Stimulated activated CD8-positive, alpha-beta memory T cell treated with anti-CD3 and anti-CD28 coated beads, Interleukin-15, amount 100 ng/mL, for 4 hours (primary cell): Measurements from ENCODE around the gene ASAP3.
"Not testable (repeated sequence)": the region's sequence is repeated elsewhere in the genome, so short reads cannot be mapped to it uniquely, and the experiment has no call there.

Experiments
- DNase-seq, 2 donors: peaks; one replicate each; pipeline ENCODE4 v3.0.0-alpha.2; 2020; ENCODE audit warnings: low read depth in 2 of 2

ASAP3 gene

DNA sequence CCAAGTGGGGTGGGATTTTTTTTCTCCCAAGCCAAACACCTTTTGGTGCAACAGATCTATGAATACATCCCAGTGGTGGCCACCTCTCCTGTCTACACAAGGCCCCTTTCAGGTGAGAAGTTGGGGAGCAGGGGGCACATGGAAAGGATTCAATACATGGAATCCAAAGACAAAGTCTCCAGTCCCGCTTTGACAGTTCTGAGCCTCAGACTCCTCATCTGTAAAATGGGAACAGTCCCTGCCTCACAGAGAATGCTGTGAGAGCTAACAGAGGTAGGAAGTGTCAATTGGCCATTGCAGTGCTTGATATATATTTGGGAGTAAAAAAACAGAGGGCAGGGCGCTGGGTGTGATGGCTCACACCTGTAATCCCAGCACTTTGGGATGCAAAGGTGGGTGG lies 87.6 kb downstream of the ASAP3 start:
- DNase-seq, result no peak

DNA sequence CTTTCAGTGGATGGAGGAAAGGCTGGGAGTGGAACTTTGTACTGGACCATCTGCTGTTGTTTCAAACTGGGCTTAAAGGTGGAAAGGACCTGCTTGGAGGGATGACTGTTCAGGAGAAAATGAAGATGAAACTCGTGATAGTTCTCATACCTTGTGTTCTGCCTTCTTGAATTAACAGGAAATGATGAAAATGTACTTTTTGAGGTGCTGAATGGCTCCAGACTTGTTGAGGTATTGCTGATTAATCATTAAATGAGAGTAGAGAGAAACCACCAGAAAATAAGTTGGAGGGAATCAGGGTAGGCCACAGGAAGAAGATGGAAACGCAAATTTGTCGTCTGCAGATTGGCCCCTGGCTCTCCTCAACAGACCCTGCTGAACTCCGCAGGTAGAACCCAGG lies 88.1 kb downstream of the ASAP3 start:
- DNase-seq, result no peak

DNA sequence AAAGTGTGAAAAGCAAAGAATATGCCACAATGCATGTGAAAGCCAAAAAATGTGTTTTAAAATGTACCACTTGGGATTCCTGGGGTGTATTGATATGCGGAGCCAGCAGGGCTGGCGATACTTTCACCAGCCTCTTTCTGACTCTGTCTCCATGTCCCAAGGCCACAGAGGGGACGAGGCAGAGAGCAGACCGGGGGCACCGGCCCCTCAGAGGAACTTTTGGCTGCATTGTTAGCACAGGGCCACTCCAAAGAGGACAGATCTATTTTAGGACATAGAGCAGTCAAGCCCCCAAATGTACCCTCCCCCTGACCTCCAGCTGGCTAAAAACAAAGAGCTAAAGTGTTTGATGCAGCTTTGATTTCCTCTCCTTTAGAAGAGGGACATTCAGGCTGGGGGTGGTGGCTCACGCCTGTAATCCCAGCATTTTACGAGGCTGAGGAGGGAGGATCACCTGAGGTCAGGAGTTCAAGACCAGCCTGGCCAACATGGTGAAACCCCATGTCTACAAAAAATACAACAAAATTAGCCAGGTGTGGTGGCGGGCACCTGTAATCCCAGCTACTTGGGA lies 88.7 kb downstream of the ASAP3 start:
- DNase-seq, result no peak

DNA sequence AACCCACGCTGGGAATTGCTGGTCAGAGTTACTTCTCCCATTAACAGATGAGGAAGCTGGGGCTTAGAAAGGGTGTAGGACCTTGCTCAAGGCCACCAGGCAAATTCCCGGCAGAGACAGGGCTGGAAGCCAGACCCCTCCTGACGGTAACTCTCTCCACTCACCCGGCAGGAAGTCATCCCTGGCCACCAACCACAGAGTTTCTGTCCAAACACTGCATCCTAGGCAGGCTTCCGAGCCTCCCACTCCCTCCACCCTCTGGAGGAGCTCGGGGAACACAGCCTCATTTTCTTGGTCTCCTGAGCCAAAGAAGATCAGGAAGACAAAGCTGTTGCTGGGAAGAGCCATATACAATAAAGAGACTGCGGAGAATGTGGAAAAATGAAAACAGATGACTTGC lies 89.3 kb downstream of the ASAP3 start:
- DNase-seq, result no peak

DNA sequence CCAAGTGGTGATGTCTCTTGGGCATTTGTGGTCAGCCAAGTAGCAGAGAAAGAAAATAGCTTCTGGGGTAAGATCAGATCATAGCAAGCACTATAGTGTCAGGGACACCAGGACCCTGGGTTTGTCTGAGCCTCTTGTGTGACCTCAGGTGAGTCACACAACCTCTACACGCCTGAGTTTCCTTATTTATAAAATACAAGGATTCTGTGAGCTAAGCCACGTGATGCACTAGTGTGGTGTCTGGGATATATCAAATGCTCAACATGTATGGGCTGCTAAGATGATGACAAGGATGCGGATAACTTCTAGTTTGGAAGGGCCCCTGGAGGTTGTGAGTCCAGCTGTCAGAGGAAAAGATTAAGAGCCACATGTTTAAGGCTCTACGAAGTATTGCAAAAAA lies 89.8 kb downstream of the ASAP3 start:
- no peak for DNase-seq

DNA sequence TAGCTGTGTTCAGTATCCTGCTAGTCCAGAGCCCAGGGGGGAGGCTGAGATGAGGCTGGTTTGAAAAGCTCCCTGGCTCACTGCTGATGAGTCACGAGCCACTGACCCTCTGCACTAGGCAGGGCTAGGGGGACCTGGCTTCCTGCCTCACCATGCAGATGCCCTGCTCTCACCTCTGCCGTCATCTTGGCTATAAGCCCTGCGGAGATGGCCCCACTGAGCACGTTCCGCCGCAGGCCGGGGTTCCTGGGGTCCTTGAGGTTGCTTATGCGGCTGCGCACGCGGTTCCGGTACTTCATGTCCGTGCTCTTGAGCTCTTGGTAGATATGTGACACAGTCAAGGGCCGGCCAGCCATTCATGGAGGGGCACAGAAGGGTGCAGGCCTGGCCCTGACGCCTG lies 90.3 kb downstream of the ASAP3 start:
- no peak for DNase-seq

DNA sequence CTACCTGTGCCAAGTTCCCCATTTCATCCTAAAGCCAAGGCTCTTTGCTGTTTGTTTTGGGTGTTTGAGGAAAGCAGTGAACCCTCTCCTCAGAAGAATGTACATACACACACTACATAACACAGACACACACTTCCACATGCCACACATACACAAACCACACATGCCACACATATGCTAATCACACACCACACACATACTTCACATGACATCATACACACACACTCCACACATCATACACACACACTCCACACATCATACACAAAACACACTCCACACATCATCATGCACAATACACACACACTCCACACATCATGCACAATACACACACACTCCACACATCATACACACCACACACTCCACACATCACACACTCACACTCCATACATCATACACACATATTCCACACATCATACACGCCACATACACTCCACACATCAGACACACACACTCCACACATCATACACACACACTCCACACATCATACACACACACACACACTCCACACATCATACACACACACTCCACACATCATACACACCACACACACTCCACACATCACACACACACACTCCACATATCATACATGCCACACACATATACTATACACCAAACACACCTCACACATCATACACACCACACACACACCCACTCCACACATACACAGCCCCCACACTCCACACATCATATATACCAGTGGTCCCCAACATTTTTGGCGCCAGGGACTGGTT lies 91.7 kb downstream of the ASAP3 start:
- no peak for DNase-seq

DNA sequence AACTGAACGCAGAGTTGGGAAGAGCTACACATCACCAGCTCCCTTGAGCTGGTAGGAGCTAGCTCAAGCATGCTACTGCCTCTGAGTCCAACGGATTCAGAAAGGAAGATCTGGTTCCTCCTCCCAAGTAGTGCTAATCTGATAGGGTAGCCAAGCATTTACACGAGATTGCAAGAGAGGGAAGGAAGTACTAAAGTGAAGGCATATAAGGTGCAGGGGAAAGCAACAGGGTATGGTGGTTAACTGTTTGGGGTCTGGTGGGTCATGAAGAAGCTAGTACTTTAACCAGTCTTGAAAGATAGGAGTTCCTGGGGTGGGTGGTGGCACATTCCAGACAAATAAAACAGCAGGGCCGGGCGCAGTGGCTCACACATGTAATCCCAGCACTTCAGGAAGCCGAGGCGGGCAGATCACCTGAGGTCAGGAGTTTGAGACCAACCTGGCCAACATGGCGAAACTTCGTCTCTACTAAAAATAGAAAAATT lies 94.1 kb downstream of the ASAP3 start:
- DNase-seq, result no peak

DNA sequence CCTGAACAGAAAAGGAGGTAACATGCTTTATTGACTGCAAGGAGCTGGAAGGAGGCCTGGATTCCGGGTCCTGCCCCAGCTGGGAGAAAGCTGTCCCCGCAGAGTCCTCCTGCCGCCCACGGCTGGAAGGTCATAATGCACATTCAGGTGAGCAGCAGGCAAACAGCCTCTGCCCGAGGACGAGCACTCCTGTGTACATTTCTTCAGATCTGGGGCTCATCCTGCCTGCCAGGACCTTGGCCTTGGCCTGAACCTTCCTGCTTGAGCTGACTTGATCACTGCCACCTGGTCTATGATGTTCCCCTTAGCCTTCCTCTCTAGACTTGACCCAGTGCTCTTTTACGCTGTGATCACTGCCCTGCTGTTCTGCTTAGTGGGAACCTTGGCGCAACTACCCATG lies 96.5 kb downstream of the ASAP3 start:
- DNase-seq, result no peak

DNA sequence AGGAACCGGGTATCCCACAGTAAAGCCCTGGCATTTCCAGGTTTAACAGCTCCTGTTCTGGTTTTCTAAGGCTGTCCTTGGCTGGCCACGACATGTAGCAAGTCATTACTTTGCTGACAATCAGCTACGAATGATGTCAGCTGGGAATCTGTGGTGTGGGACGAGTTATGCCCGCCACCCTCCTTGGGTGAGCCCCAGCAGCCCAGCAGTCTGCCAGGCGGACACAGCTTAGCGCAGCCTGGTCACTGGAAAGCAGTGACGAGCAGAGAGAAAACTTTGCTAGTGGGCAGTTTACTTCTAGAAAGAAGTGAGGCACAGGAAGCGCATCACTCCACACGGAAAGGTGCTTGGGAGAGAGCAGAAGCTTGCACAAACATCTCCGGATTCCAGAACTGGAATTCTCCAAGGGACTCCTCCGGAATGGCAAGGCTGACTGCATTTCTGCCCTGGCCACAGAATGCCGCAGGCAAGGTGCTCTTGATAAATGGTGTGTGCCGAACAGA lies 98.8 kb downstream of the ASAP3 start:
- DNase-seq, result no peak

DNA sequence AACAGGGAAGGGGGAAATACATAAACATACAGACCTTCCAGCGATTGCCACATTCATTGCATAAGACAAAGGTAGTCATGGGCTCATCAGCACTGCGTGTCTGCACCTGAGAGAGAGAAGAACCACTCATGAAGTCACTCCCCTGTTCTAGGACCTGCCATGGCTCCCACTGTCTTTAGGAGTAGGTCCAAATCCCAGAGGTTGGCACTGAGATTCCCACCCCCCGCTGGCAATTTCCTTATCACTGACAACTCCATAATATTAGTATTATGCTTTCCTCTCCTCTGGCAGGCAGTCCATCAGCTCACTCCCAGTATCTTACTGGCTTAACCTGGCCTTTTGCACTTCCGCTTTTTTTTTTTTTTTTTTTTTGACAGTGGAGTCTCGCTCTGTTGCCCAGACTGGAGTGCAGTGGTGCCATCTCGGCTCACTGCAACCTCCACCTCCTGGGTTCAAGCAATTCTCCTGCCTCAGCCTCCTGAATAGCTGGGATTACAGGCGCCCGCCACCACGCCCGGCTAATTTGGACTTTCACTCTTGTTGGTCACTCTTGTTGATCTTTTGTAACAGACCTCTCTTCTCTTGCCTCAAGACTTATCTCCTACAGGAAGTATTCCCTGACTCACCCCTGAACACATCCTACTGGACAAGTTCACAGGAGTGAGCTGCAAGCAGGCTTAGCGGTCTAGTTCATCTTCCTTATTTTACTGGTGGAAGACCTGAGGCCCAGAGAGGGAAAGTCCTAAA lies 99.5 kb downstream of the ASAP3 start:
- no peak for DNase-seq

DNA sequence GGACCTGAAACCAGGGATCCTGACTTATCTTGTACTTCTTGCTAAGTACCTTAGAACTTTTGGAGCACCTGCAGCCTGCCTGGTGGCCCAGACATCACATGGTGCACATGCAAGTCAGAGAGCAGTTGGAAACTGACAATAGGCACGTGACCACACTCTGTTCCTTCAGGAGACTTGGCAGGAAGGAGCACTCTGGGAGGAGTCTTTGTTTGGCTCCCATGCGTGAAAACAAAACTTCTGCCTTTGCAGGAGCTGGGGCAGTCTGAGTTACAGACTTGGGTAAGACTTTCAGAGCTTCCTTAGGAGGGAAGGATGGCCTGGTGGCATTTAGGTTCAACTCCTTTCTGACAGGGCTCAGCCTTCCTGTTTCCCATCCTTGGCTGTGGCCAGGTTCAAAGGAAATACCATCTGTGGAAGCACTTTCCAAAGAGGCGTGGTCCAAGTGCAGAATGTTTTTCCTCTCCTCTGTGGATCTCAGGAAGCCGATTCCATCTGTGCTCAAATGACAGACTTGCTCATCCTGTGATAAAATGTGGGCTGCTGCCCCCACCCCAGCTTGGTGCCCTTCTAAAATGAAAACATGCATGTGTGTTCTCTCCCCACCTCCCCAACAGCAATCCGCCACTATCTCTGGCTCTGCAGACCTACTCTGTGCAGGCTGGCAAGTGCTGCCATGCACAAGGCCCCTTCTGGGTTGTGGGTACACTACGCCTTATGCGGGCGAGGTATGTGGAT lies 100.2 kb downstream of the ASAP3 start:
- DNase-seq, result no peak

DNA sequence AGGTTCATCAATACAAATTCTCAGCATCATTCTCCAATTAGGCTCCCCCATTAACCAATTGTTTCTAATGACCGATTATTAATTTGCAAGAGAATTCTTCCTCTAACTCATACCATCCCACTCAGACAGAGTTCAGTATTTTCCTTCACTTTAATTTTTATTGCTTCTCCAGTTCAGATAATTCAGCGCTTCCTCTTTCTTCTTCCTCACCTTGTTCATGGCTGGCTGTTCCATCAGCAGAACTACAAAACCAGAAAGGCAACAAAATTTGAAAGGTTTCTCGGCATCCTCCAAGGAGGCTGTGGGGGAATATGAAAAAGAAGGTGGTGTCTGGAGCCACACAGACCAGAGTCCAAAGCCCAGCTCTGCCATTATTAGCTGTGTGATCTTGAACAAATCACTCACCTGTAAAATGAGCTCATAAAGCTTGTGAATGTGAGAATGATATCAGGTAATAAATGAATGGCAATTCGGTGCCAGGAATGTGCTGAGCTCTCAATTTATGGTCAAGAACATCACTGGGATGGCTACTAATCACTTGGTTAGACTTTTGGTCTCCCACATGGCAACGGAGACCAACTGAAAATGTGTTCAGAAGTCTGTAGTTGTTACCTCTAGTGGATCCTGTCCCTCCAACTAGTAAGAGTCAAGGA lies 102.6 kb downstream of the ASAP3 start:
- DNase-seq, result no peak

DNA sequence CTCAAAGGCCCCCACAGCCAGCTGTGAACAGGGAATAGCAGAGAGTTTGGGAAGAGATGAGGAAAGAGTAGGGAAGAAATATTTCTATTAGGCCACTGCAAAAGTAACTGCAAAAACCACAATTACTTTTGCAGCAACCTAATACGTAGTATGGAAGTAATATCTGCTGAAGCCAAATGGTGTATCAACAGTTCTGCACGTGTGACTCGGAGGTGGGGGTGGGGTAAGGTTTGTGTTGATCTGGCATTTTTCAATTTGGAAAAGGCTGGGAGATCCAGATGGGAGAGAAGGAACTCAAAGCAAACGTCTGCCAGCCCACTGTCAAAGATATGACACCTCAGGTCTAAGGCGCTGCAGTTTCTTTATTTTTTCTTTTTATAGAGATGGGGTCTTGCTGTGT lies 103.3 kb downstream of the ASAP3 start:
- DNase-seq, result no peak

DNA sequence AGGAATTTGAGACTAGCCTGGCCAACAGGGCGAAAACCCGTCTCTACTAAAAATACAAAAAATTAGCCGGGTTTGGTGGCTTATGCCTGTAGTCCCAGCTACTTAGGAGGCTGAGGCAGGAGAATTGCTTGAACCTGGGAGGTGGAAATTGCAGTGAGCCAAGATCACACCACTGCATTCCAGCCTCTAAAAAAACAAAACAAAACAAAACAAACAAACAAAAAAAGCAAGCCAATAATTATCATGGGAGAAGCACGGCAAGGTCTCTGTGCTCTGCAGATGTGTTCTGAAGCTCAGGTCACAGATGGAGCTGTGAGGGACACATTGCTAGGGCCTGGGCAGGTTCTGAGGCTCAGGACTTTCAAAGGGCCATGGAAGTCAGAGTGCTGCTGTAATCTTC lies 103.7 kb downstream of the ASAP3 start:
- DNase-seq, result not testable (repeated sequence)
